ENCODE measurements around the gene SPAG16. TPM values are rescaled to one million over a fixed set of nuclear protein-coding genes. Genes with fewer than 3 reads are reported as not detected.
A peak's percentile ranks its signal among the peaks of the same experiment; 100 is the strongest.

SPAG16 gene
- total and polyA plus RNA-seq, 2 of the 13 experiments (the other 11 are each of a cell fraction or from before 2014, with no cell fraction given), result 9.6 to 26.5 TPM

- TF ChIP-seq ZNF800 (CRISPR knock-in tag; IDR thresholded peaks at IDR 0.05) (peak; percentile 94), ZNF281 (CRISPR knock-in tag; IDR thresholded peaks at IDR 0.05; ENCODE audit: borderline replicate concordance) (peak; percentile 69), CREM (IDR thresholded peaks at IDR 0.05) (no peak), CREM (CRISPR knock-in tag; IDR thresholded peaks at IDR 0.05) (no peak), HDAC6 (IDR thresholded peaks at IDR 0.05; ENCODE audit: low read depth, low read length) (no peak), REXO4 (CRISPR knock-in tag; IDR thresholded peaks at IDR 0.05; ENCODE audit: borderline replicate concordance) (no peak), MLXIP (CRISPR knock-in tag; IDR thresholded peaks at IDR 0.05; ENCODE audit: borderline replicate concordance) (peak; percentile 88), SOX5 (CRISPR knock-in tag; IDR thresholded peaks at IDR 0.05; ENCODE audit: borderline replicate concordance) (peak; percentile 58; the same call in 1 of the 2 replicates), CEBPG (CRISPR knock-in tag; IDR thresholded peaks at IDR 0.05) (peak; percentile 86), SRSF9 (IDR thresholded peaks at IDR 0.05; ENCODE audit: borderline replicate concordance, insufficient read depth, low read depth, low read length, poor library complexity, severe bottlenecking) (no peak), MTF1 (CRISPR knock-in tag; IDR thresholded peaks at IDR 0.05) (peak; percentile 86), ZKSCAN5 (CRISPR knock-in tag; IDR thresholded peaks at IDR 0.05) (no peak), ZNF24 (IDR thresholded peaks at IDR 0.05) (no peak), LRRFIP1 (CRISPR knock-in tag; conservative IDR thresholded peaks at IDR 0.05) (peak; percentile 96), FOXK2 (IDR thresholded peaks at IDR 0.05) (no peak), ZSCAN5A (CRISPR knock-in tag; IDR thresholded peaks at IDR 0.05; ENCODE audit: borderline replicate concordance) (peak; percentile 95), JUNB (CRISPR knock-in tag; IDR thresholded peaks at IDR 0.05; ENCODE audit: borderline replicate concordance) (peak; percentile 36; the same call in 1 of the 2 replicates), MED1 (CRISPR knock-in tag; IDR thresholded peaks at IDR 0.05) (peak; percentile 68)
These were observed 1126.8 kb downstream of the SPAG16 start, which contains the start of gene VWC2L (continued) for GRCh38 chr2:214410918-214411554.
